ENCODE data around the gene NRIP1.

NRIP1 gene

GRCh38 chr21:15061747-15062605, 2.8 kb downstream of the NRIP1 start:
- H3K4me3 ChIP-seq (replicated peaks; ENCODE audit: low read depth, low read length) = peak overlapping the region; percentile 86
- no peak for TF ChIP-seq CTCF (IDR thresholded peaks at IDR 0.05; ENCODE audit: low read depth, low read length, missing control alignments)
- no peak for DNase-seq (ENCODE audit: extremely low read depth, low read depth)

GRCh38 chr21:15061279-15061678, 3.5 kb downstream of the NRIP1 start:
- no peak for DNase-seq (ENCODE audit: extremely low read depth, low read depth)
- TF ChIP-seq CTCF (IDR thresholded peaks at IDR 0.05; ENCODE audit: low read depth, low read length, missing control alignments) = no peak
- peak overlapping the region; percentile 86 for H3K4me3 ChIP-seq (replicated peaks; ENCODE audit: low read depth, low read length)

GRCh38 chr21:15060543-15061175, 4.1 kb downstream of the NRIP1 start:
- H3K4me3 ChIP-seq (replicated peaks; ENCODE audit: low read depth, low read length) = peak overlapping the region; percentile 86
- DNase-seq (ENCODE audit: extremely low read depth, low read depth) = no peak
- no peak for TF ChIP-seq CTCF (IDR thresholded peaks at IDR 0.05; ENCODE audit: low read depth, low read length, missing control alignments)

GRCh38 chr21:15059397-15059796, 5.4 kb downstream of the NRIP1 start:
- H3K4me3 ChIP-seq (replicated peaks; ENCODE audit: low read depth, low read length) = peak overlapping the region; percentile 16; the same call in 1 of the 2 replicates
- TF ChIP-seq CTCF (IDR thresholded peaks at IDR 0.05; ENCODE audit: low read depth, low read length, missing control alignments) = no peak
- no peak for DNase-seq (ENCODE audit: extremely low read depth, low read depth)

GRCh38 chr21:15058854-15059263, 5.9 kb downstream of the NRIP1 start:
- H3K4me3 ChIP-seq (replicated peaks; ENCODE audit: low read depth, low read length) = peak overlapping the region; percentile 16
- DNase-seq (ENCODE audit: extremely low read depth, low read depth) = no peak
- no peak for TF ChIP-seq CTCF (IDR thresholded peaks at IDR 0.05; ENCODE audit: low read depth, low read length, missing control alignments)

GRCh38 chr21:15057285-15057684, 7.5 kb downstream of the NRIP1 start:
- TF ChIP-seq CTCF (IDR thresholded peaks at IDR 0.05; ENCODE audit: low read depth, low read length, missing control alignments) = no peak
- peak overlapping the region; percentile 17; the same call in 1 of the 2 replicates for H3K4me3 ChIP-seq (replicated peaks; ENCODE audit: low read depth, low read length)
- DNase-seq (ENCODE audit: extremely low read depth, low read depth) = no peak
